Measurements from ENCODE around the gene TNNT3.

GRCh38 chr11:1920909-1921573 is 1.5 kb downstream of the TNNT3 start:
- TF ChIP-seq, protein P1, sequence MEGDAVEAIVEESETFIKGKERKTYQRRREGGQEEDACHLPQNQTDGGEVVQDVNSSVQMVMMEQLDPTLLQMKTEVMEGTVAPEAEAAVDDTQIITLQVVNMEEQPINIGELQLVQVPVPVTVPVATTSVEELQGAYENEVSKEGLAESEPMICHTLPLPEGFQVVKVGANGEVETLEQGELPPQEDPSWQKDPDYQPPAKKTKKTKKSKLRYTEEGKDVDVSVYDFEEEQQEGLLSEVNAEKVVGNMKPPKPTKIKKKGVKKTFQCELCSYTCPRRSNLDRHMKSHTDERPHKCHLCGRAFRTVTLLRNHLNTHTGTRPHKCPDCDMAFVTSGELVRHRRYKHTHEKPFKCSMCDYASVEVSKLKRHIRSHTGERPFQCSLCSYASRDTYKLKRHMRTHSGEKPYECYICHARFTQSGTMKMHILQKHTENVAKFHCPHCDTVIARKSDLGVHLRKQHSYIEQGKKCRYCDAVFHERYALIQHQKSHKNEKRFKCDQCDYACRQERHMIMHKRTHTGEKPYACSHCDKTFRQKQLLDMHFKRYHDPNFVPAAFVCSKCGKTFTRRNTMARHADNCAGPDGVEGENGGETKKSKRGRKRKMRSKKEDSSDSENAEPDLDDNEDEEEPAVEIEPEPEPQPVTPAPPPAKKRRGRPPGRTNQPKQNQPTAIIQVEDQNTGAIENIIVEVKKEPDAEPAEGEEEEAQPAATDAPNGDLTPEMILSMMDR (IDR thresholded peaks at IDR 0.05 in 8 of 11, conservative IDR thresholded peaks at IDR 0.05 in 3 of 11), result no peak
- no peak for TF ChIP-seq POLR2A (IDR thresholded peaks at IDR 0.05)
